ENCODE measurements around the gene LMTK3.

Gene LMTK3

DNA sequence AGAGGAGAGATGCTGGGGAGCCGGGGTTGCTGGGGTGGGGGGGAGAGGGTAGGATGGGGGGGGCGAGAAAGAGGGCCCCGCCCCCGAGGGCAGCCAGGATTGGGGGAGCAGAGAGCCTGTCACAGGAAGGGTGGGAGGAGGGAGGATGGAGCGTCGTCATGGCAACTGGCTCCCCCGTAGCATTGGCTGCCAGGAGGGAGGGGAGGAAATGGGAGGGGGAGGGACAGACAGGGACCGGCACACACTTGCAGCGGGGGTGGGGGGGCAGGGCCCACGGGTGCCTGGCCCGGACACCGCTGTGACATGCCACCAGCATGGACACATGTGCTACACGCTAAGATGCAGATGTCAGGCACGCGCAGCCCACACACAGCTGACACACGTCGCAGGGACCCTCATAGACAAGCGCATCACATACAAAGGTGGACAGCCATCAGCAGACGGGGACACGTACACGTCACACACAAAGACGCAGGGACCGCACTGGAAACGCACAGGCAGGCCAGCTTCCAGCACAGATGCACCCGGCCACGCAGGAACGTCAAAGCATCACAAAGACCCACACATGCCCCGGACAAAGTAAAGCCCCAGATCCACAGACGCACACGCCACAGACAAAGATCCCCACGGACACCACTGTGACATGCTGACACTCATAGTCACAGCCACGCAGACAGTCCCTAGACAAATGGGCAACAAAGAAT lies at the start of gene LMTK3:
LMTK3 (minus strand) TSS at position 36 of the 704 bp plus-strand sequence. CDS start 259 bp downstream, outside the sequence.
- DNase-seq (ENCODE audit: low spot score), result peak; percentile 86

DNA sequence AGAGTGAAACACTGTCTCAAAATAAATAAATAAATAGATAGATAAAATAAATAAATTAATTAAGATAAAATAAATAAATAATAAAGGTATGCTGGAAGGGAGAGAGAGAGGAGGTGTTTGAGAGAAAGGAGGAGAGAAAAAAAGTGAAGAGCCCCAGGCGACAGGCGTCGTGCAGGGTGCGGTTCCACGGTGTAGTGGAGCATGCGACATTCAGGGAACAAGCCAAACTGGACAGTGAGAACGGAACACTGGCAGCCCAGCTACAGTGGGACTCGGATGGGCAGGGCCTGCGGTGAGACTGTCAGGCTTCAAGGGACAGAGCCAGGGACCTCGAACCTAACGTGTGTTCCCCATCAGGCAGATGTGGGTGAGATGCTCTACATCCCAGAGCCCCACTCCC lies 49.8 kb upstream of the LMTK3 start:
- no peak for DNase-seq (ENCODE audit: low spot score)

GRCh38 chr19:48560095-48560530 lies 48.5 kb upstream of the LMTK3 start:
- peak; percentile 4 for DNase-seq (ENCODE audit: low spot score)

- no peak for DNase-seq (ENCODE audit: low spot score)
Measured at GRCh38 chr19:48558018-48558684, 46.5 kb upstream of the LMTK3 start.

GRCh38 chr19:48556825-48557224 lies 45.2 kb upstream of the LMTK3 start:
- DNase-seq (ENCODE audit: low spot score), result no peak

- DNase-seq (ENCODE audit: low spot score), result no peak
Measured at GRCh38 chr19:48556163-48556562, 44.5 kb upstream of the LMTK3 start.

DNA sequence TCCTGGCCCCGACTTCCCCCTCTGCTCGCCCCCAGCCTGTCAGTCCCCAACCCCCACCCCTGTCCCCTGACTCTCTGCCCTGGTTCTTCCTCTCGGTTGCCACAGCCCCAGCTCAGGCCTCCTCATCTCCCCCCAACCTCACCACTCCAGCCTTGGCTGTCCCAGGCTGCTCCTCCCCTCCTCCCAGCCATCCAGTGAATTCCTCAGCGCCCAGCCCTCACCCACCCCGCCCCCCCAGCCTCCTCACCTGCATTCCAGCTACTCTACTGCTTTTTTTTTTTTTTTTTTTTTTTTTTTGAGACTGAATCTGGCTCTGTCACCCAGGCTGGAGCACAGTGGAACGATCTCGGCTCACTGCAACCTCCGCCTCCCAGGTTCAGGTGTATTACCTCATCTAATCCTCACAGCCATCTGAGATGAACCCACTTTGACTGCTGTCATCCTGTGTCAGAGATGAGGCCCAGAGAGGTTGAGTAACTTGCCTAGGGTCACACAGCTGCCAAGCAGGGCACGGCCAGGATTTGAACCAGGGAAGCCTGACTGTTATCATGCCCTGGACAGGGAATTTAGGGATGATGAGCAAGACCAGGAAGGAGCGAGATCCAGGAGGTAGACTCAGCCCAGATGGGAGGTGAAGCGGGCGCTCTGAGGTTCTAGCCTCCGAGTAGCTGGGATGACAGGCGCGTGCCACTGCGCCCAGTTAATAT lies 42.9 kb upstream of the LMTK3 start:
- no peak for DNase-seq (ENCODE audit: low spot score)

DNA sequence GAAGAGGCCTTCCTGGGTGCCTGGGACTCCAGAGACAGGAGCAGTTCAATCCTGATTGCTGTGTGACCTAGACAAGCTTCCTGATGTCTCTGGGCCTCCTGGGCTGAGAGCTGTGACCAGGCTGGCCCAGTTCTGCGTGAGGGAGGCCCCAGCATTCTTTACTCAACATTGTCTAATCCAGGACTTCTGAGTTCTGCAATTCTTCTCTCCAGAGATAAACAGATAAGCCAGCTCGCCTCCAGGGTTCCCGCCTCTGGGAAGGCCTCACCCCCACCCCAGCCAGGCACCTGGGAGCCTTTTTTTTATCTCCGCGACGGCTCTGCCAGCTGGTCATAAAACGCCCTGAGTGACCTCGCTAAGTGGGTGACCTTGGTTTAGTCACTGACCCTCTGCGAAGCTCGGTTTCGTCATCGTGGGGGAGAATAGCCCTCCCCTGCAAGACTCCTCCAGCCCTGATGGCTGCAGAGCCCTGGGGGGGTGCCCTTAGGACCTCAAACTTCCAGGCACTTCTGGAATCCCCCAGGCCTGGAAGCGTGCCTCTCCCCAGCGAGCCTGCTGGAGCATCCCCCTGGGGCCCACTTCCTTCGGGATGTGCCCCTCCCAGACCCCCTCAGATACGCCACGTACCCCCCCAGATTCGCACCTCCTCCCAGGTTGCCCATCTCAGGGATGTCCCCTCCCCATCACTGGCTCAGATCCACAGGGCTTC lies 42.2 kb upstream of the LMTK3 start:
- DNase-seq (ENCODE audit: low spot score), result no peak

GRCh38 chr19:48552406-48553322 lies 41.0 kb upstream of the LMTK3 start:
- DNase-seq (ENCODE audit: low spot score), result no peak

- no peak for DNase-seq (ENCODE audit: low spot score)
Measured at GRCh38 chr19:48551437-48552302, 40.0 kb upstream of the LMTK3 start, which contains the start of gene SULT2B1. SULT2B1 (plus strand) TSS chr19:48552172; CDS start chr19:48552253, 81 bp downstream.

DNA sequence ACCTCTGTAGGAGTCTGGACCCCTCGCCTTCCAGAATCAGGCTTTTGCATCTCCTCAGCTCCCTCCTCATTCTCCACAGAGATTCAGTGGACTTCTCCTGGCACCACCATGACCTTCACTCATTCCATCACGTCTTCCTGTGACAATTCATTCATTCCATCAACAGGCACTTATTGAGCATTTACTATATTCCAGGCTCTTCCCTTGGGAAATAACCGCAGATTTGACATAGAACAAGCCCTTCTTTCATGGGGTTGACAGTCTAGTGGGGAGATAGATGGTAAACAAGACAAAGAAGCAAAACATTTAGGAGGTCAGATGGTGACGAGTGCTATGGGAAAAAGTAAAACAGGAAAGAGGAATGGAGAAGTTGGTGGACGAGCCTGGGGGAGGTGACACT lies 37.7 kb upstream of the LMTK3 start:
- no peak for DNase-seq (ENCODE audit: low spot score)

DNA sequence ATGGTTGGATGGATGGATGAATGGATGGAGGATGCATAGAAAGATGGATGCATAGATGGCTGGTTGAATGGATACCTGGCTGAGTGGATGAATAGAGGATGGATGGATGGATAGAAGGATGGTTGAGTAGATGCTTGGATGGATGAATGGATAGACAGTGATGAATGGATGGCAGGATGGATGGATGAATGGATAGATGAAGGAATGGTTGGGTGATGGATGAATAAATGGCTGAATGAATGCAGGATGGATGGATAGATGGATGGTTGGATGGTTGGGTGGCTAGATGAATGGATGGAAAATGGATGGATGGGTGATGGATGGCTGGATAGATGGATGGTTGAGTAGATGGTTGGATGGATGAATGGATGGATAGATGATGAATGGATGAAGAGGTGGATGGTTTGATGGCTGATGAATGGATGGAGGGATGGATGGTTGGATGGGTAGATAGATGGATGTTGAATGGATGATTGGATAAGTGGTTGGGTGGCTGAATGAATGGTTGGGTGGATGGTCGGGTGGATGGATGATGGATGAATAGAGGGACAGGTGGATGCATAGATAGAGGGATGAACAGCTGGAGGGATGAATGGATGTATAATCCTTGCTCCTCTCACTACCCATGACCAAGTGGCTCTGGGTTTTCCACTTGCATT lies 36.7 kb upstream of the LMTK3 start:
- DNase-seq (ENCODE audit: low spot score), result no peak

DNA sequence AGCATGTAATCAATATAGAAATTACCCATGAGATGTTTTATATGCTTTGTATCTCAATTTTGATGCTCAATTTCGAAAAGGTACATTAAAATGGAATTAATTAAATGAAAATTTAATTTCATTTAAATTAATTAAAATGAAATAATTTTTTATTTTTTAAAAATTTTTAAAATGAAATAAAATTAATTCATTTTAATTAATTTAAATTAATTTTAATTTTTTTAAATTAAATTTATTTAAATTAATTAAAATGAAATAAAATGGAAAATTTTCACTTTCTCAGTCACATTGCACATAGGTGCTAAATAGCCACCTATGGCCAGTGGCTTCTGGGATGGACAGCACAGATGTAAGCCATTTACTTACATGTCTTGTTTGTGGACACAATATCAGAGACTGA lies 36.1 kb upstream of the LMTK3 start:
- DNase-seq (ENCODE audit: low spot score), result no peak

DNA sequence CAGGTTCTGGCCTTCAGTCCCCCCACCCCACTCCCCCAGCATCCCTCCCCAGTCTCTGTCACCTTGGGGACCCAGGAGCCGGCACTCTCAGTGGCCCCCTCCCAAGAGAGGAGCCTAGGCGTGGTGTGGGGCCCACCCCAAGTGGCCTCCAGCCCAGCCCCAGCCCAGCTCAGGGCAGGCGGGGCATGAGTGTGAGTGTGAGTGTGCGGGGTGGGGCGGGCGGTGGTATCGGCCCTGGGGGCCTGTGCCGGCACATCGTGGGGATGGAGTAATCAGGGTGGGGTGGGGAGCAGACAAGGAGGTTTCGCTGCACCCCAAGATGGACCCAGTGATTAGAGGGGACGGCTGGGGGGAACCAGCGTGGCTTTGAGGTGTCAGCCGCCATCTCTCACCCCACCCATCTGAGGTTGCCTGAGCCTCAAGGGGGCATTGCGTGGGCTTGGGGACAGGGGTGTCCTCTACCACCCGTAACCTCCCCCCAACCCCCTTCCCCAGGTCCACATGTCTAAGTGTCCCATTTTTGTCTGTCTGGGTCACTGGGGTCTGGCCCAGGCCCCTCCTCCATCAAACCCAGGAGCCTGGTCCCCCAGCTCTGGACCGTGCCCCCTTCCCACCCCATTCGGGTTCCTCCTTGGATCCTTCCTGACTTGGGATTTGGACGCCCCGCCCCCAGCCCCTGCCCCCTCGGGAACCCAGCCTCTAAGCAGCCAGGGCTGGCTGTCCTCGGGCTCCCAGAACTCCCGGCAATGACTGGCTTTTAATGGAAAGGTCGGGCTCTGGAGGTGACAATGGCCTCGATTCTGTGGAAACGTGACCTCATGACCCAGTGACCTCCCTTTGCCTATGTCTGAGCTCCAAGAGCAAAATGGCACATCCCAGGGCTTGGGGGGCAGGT lies 33.5 kb upstream of the LMTK3 start:
- DNase-seq (ENCODE audit: low spot score), result no peak

- no peak for DNase-seq (ENCODE audit: low spot score)
Measured at GRCh38 chr19:48543121-48543710, 31.6 kb upstream of the LMTK3 start.

DNA sequence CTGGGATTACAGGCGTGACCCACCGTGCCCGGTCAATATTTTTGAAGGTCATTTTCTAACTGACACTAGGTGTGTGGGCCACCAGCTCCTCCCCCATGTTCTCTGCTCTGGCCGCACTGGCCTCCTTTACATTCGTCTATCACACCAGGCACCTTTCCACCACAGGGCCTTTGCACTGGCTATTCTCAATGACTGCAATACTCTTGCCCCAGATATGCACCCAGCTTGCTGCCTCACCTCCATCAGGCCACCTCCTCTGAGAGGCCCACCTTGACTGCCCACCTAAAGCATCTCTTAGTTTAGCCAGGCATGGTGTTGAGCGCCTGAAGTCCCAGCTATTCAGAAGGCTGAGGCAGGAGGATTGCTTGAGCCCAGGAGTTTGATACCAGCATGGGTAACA lies 30.2 kb upstream of the LMTK3 start:
- no peak for DNase-seq (ENCODE audit: low spot score)

- no peak for DNase-seq (ENCODE audit: low spot score)
Measured at GRCh38 chr19:48540110-48540509, 28.5 kb upstream of the LMTK3 start.

DNA sequence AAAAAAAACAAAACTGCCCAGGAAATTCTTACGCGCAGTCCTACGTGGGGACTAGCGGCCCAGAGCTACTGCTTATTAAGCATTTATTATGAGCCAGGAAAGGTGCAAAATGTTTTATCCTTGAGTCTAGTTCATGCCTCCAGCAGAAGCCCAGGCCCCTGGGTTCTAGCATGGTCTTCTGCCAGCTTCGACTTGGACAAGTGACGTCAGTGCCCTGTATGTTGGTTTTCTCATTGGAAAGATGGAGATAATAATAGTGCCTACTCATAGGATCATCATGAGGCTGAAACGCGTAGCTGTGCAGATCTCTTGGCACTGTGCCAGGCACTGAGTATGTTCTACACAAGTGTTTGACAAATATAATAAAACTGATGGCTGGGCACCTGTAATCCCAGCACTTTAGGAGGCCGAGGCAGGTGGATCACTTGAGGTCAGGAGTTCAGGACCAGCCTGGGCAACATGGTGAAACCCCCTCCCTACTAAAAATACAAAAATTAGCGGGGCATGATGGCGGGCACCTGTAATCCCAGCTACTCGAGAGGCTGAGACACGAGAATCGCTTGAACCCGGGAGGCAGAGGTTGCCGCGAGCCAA lies 28.0 kb upstream of the LMTK3 start:
- no peak for DNase-seq (ENCODE audit: low spot score)
